ENCODE results near the gene DNAH2.

Gene DNAH2, protein sequence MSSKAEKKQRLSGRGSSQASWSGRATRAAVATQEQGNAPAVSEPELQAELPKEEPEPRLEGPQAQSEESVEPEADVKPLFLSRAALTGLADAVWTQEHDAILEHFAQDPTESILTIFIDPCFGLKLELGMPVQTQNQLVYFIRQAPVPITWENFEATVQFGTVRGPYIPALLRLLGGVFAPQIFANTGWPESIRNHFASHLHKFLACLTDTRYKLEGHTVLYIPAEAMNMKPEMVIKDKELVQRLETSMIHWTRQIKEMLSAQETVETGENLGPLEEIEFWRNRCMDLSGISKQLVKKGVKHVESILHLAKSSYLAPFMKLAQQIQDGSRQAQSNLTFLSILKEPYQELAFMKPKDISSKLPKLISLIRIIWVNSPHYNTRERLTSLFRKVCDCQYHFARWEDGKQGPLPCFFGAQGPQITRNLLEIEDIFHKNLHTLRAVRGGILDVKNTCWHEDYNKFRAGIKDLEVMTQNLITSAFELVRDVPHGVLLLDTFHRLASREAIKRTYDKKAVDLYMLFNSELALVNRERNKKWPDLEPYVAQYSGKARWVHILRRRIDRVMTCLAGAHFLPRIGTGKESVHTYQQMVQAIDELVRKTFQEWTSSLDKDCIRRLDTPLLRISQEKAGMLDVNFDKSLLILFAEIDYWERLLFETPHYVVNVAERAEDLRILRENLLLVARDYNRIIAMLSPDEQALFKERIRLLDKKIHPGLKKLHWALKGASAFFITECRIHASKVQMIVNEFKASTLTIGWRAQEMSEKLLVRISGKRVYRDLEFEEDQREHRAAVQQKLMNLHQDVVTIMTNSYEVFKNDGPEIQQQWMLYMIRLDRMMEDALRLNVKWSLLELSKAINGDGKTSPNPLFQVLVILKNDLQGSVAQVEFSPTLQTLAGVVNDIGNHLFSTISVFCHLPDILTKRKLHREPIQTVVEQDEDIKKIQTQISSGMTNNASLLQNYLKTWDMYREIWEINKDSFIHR (N-terminal part only)

DNA sequence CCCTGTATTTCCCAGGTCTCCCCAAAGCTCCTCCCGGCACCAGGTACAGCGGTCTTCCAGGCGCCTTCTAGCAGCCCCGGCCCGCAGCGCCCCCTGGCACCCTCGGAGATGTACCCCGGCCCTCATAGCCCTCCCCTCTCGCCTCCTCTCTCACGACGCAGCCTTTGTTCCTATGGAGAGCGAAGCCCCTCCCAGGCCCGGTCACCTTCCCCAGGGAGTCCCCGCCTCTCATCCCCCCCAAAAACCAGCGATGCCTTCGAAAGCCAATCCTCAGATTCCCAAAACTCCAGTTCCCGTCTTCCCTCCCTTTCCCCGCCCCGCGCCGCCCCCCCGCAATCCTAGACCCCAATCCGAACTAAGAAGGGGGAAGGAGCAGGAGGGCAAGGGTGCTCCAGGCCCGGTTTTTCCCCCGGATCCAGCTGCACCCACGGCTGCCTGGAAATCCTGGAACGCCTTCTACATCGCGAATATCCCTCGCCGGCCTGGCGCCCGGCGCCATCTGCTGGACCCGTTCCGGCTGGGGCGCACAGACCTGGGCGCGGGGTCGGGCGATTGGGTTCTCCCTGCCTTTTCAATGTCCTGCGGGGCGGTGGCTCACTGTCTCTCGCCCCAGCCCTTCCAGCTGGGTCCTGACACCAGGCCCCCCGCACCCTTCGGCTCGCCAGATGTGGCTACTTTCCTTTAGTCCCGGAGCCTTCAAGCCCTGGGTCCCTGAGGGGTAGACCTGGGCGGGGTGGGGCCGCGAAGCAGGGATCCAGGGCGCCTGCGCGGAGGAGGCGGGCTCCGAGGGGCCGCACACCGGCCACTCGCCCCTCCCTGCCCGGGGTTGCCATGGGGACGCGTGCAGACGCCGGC is at the start of gene DNAH2:
Gene DNAH2 (plus strand): TSS at position 844 of the 855 bp plus-strand sequence. CDS start 1,991 bp downstream, outside the sequence.
- DNase-seq (ENCODE audit: low read depth), result peak; percentile 58

DNA sequence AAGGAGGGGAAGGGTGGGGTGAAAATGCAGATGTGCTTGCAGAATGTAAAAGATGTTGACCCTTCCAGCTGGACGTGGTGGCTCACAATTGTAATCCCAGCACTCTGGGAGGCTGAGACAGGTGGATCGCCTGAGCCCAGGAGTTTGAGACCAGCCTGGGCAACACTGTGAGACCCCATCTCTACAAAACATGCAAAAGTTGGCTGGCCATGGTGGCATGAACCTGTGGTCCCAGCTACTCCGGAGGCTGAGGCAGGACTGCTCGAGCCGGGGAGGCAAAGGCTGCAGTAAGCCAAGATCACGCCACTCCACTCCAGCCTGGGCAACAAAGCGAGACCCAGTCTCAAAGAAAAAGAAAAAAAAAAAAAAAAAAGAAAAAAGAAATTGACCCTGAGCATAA is 49.1 kb upstream of the DNAH2 start:
- no peak for DNase-seq (ENCODE audit: low read depth)

DNA sequence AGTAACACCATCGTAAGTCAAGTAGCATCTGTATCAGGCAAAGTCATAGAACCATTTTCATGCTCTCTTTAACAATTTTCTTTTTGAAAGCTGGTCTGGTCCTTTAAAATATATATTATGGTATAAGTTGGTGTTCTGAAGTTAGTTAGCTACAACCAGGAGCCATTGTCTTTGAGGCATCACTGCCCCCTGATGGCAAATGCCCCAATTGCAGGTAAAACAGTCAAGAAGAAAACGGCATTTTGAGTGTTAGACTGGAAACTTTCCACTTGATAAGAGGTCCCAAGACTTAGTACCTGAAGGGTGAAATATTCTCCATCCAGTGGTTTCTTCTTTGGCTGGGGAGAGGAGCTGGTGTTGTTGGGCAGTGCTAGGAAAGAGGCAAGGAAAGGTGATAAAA is 44.3 kb upstream of the DNAH2 start:
- no peak for DNase-seq (ENCODE audit: low read depth)

DNA sequence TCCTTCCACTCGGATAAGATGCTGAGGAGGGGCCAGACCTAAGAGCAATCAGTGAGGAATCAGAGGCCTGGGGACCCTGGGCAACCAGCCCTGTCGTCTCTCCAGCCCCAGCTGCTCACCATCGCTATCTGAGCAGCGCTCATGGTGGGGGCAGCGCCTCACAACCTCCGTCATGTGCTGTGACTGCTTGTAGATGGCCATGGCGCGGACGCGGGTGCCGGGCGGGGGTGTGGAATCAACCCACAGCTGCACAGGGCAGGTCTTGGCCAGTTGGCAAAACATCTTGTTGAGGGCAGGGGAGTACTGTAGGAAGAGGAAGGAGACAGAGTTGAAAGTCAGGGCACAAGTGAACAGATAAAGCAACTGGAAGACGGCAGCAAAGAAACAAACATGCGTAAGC is 42.6 kb upstream of the DNAH2 start:
- no peak for DNase-seq (ENCODE audit: low read depth)

DNA sequence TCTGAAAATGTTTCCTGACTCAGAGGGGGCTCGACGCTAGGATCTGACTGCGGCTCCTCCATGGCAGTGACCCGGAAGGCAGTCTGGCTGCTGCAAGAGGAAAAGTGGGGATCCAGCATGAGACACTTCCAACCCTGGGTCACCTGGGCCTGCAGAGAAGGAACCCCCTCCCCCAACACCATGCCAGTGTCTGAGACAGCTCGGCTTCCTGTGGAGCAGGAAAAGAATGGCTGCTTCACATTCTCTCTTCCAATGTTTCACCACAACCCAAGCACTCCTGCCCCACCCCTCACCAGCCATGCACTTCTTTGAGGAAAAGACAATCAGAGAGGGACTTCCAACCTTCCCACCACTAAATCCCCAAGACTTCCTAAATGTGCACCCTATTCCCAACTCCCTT is 41.0 kb upstream of the DNAH2 start:
- DNase-seq (ENCODE audit: low read depth), result no peak

DNA sequence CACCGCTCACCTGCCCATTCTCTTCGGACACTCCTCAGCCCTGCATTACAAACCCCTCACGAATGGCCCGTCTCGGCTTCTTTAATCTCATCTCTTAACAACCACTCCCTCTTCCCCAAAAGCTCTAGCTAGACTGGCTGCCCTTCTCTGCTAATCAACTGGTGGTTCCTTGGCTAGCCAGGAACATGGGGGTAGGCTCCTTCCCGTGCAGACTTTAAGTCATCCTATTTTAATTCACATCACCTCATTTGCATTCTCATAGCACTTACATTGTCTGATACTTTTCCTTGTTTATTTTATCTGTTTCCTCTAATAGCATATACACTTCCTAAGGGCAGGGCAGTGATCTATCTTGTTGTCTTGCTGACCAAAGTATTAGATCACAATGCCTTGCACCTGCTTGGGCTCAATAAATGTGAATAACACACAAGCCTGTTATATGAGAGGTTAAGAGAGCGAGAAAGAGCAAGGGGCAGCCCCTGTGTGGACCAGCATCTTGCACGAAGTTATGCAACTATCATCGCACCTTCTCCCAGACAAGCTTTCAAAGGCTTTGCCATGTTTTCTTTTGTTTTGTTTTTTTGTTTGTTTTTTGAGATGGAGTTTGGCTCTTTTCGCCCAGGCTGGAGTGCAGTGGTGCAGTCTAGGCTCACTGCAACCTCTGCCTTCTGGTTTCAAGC is 40.0 kb upstream of the DNAH2 start:
- no peak for DNase-seq (ENCODE audit: low read depth)

DNA sequence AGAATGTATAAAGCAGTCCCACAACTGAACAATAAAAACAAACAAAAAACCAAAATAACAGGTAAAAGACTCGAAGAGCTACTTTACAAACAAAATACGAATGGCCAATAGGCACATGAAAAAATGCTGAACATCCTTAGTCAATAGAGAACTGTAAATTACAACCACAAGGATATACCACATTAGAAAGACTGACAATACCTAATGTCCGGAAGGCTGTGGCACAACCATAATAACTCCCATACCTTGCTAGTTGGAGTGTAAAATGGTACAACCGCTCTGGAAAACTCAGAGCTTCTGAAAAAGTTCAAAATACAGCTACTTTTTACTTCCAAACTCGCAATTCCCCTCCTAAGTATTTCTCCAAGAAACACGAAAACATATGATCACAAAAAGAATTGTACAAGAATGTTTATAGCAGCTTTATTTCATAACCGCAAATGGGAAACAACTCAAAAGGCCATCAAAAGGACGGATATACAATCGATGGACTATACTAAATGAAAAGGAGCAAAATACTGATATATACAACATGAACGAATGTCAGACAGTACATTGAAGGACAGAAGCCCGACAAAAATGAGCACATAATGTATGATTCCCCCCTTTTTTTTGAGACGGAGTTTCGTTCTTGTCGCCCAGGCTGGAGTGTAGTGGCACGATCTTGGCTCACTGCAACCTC is 32.6 kb upstream of the DNAH2 start:
- DNase-seq (ENCODE audit: low read depth), result no peak

DNA sequence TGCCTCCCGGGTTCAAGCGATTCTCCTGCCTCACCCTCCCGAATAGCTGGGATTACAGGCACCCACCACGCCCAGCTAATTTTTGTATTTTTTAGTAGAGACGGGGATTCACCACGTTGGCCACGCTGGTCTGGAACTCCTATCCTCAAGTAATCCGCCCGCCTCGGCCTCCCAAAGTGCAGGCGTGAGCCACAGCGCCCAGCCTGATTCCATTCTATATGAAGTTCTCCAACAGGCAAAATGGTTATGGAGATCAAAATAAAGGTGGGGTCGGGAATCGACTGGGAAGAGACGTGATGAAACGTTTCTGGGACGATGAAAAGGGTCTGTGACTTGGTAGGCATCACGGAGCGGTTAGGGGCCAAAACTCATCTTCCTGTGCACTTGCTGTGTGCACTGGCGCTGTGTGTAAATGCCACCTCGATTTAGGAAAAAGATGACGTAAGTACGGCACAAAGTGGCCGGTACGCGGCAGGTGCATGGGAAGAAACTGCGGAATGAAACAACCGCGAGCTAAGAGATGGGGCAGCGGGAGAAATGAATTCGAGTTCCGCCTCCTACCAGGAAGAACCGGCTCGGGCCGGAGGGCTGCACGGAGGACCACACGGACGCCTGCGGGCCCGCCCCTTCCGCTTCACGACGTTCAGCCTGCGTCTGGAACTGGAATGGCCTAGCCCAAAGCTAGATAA is 31.9 kb upstream of the DNAH2 start:
- DNase-seq (ENCODE audit: low read depth), result peak; percentile 81

DNA sequence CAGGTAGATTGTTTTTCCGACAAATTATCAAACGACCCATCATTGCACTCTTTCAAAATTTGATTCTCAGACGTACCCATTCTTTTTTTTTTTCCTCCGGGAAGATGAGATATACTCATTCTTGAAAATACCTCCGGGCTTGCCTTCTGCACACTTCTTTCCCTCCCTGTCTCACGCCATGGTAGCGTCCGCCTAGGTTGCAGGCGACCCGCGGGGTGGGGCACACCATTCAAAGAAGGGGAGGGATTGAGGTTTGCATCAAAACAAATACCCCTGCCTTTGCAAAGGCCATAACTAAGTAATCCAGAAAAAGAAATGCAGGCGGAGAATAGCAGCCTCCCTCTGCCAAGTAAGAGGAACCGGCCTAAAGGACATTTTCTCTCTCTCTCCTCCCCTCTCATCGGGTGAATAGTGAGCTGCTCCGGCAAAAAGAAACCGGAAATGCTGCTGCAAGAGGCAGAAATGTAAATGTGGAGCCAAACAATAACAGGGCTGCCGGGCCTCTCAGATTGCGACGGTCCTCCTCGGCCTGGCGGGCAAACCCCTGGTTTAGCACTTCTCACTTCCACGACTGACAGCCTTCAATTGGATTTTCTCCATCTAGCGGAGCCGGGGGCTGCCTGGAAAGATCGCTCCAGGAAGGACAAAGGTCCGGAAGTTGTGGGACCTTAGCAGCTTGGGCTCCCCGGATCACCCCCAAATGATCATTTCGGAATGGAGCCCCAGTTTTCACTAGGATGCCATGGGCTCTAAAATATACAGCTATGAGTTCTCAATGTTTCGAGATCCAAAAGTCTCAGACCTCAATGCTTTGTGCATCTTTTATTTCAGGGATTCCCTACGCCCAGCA is 31.1 kb upstream of the DNAH2 start:
- DNase-seq (ENCODE audit: low read depth), result peak; percentile 61

DNA sequence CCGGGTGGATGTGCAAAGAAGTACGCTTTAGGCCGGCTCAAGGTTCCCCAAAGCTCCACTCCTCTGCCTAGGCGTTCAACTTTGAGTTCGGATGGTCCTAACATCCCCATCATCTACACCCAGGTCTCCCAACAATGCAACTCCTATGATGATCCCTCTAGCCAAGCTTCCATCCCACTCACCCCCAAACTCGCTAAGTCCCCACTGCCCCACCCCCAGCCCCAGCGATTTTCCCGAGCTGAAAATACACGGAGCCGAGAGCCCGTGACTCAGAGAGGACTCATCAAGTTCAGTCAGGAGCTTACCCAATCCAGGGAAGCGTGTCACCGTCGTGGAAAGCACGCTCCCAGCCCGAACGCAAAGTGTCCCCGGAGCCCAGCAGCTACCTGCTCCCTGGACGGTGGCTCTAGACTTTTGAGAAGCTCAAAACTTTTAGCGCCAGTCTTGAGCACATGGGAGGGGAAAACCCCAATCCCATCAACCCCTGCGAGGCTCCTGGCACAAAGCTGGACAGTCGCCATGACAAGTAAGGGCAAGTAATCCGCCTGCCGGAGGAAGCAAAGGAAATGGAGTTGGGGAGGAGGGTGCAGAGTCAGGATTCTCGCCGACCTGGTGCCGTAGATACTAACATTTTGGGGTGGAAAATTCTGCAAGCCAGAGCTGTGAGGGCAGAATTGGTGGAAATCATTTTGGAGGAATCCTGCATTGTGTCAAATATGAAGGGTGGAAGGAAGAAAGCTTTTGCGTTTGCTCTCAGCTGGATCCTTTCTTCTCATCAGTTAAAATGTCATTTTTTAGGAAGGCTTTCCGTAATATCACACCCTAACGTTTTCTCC is 30.3 kb upstream of the DNAH2 start, which contains the start of gene TP53:
Gene TP53 (minus strand): TSS at position 419 of the 836 bp plus-strand sequence. CDS start 10,896 bp downstream, outside the sequence.
- peak; percentile 79 for DNase-seq (ENCODE audit: low read depth)

DNA sequence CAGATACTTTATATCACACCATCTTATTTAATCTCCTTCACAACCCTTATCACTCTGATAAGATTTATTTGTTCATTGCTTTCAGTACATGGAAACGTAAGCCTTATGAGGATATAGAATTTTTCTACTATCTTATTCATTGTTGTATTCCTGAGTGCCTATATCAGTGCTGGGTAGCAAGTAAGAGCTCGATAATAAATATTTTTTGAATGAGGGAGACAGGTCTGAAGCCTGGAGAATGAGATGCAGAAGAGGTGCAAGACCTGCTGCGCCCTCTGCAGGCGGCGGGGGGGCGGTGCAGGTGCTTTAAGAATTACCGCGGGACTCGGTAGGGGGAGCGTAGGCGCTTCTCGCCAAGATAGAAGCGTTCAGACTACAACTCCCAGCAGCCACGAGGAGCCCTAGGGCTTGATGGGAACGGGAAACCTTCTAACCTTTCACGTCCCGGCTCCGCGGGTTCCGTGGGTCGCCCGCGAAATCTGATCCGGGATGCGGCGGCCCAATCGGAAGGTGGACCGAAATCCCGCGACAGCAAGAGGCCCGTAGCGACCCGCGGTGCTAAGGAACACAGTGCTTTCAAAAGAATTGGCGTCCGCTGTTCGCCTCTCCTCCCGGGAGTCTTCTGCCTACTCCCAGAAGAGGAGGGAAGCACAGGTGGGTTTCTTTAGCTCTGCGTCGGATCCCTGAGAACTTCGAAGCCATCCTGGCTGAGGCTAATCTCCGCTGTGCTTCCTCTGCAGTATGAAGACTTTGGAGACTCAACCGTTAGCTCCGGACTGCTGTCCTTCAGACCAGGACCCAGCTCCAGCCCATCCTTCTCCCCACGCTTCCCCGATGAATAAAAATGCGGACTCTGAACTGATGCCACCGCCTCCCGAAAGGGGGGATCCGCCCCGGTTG is 29.4 kb upstream of the DNAH2 start, which contains the start of gene WRAP53:
Gene WRAP53 (plus strand): TSS at position 570 of the 900 bp plus-strand sequence. CDS start 172 bp downstream, at position 742.
- peak; percentile 89 for DNase-seq (ENCODE audit: low read depth)

DNA sequence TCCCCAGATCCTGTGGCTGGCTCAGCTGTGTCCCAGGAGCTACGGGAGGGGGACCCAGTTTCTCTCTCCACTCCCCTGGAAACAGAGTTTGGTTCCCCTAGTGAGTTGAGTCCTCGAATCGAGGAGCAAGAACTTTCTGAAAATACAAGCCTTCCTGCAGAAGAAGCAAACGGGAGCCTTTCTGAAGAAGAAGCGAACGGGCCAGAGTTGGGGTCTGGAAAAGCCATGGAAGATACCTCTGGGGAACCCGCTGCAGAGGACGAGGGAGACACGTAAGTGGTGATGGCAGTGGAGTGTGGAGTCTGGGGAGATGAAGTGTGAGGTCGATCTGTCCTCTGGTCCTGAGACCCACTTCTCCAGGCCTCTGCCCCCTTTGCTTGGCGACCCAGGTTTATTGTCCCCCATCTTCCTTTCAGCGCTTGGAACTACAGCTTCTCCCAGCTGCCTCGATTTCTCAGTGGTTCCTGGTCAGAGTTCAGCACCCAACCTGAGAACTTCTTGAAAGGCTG is 28.7 kb upstream of the DNAH2 start:
- no peak for DNase-seq (ENCODE audit: low read depth)

DNA sequence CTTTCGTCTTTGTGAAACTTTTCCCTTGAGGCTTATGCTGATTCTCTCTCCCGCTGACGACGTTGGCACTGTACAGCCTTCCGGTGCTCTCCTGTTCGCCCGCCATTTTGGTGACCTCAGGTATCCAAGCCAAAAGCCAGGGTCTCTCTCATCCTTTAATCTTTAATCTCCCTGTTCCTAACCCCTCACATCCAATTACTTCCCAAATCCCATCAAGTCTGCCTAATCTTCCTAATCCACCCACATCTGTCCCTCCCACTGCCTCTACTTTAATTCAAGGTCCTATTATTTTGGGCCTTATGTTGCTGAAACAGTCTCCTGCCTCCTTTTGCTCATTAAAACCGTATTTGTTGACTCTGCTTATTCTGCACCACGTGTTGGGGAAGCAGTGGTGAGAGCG is 22.0 kb upstream of the DNAH2 start:
- no peak for DNase-seq (ENCODE audit: low read depth)

DNA sequence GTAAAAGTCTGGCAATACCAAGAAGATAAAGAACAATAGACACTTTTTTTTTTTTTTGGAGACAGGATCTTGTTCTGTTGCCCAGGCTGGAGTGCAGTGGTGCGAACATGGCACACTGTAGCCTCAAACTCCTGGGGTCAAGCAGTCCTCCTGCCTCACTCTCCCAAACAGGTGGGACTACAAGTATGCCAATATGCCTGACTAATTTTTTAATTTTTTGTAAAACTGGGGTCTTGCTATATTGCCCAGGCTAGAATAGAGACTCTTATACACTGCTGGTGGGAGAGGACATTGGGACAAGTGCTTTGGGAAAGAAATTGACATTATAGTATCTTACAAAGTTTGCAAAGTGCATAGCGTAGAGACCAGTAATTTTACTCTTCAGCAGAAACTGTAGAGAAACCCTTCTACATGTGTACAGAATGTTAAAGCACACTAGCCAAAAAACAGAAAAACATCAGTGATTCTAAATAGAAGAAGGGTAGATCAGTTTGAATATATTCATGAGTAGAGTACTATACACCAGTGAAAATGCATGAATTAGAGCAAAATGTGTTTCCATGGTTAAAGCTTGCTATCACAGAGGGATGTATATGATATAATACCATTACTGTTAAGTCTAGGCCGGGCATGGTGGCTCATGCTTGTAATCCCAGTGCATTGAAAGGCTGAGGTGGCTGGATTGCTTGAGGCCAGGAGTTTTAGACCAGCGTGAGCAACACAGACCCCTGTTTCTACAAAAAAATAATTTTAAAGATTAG is 19.5 kb upstream of the DNAH2 start:
- no peak for DNase-seq (ENCODE audit: low read depth)

DNA sequence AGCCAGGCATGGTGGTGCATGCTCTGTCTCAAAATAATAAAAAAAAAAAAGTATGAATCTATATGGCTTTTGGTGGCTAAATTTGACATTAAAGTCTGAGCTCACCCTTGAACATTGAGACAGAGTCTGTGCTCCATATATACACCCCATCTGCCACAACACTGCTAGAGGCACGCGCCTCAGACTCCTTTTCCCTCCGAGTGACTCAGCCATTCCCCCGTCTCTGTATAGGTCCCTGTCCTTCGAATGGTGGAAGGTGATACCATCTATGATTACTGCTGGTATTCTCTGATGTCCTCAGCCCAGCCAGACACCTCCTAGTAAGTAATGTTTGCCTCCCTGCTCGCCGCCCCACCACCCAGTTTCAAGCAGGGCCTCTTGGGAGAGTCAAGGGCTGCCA is 17.0 kb upstream of the DNAH2 start:
- DNase-seq (ENCODE audit: low read depth), result no peak

DNA sequence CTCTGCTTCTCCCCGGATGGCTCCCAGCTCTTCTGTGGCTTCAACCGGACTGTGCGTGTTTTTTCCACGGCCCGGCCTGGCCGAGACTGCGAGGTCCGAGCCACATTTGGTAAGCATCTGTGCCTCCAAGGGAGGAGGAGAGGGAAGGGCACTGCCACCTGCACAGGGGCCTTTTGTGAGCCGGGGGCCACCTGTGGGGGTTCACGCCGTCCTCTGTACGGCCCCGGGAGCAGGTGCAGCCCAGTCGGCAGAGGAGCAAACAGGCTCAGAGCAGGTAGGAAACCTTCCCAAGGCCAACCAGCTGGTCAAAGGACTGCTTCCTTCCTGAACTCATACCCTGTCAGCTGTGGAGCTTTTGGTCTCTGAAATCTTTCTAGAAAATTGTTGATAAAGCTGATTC is 15.9 kb upstream of the DNAH2 start:
- DNase-seq (ENCODE audit: low read depth), result no peak

Data from stimulated activated CD8-positive, alpha-beta memory T cell treated with anti-CD3 and anti-CD28 coated beads, Interleukin-4, amount 100 ng/mL, for 24 hours (primary cell).